Mononuclear cell (primary cell): ENCODE data around the gene ITGA7. TPM values are rescaled to one million over a fixed set of nuclear protein-coding genes. Genes with fewer than 3 reads are reported as not detected.

Experiments
- H3K27me3 ChIP-seq: 2 replicates; pipeline ENCODE4 v1.6.0; 2011; ENCODE audit warnings: low read length, control low read depth; ENCODE audit not compliant: insufficient read depth
- H3K4me1 ChIP-seq: 2 replicates; pipeline ENCODE4 v1.5.1; 2011; ENCODE audit warnings: mild to moderate bottlenecking, low read length, control low read depth; ENCODE audit not compliant: insufficient read depth
- H3K4me3 ChIP-seq: 2 replicates; pipeline ENCODE4 v1.5.1; 2011; ENCODE audit warnings: mild to moderate bottlenecking, low read length, moderate library complexity
- H3K9me3 ChIP-seq: 2 replicates; pipeline ENCODE4 v1.5.1; 2011; ENCODE audit warnings: low read depth, mild to moderate bottlenecking, control low read depth, low read length
- total RNA-seq: library from RNA; depleted of rRNA; stranded (reverse); fragments of >200 nt; gene quantifications from one replicate; pipeline ENCODE4 v1.2.3, GENCODE V29; 2012

Gene ITGA7
- total RNA-seq, 1 donor, result 2.0 TPM

- Histone ChIP-seq H3K4me1 (peaks cover 46% of the 10 kb centered on the region), H3K27me3 (no peaks in the 10 kb centered on the region), H3K9me3 (no peaks in the 10 kb centered on the region), H3K4me3 (peak within 1 kb of the TSS; percentile 95)
These were observed 8.3 kb upstream of the ITGA7 start, which contains the start of gene BLOC1S1 for GRCh38 chr12:55715833-55716581. BLOC1S1 (plus strand) TSS chr12:55716046; CDS start chr12:55716052, 6 bp downstream.

- Histone ChIP-seq H3K4me1 (peaks cover 38% of the 10 kb centered on the region), H3K27me3 (no peaks in the 10 kb centered on the region), H3K4me3 (peak overlapping the region; percentile 95)
These were observed 7.6 kb upstream of the ITGA7 start for GRCh38 chr12:55715169-55715764.

GRCh38 chr12:55713721-55714120 lies 6.0 kb upstream of the ITGA7 start:
- Histone ChIP-seq H3K4me3 (no peak overlapping the region), H3K9me3 (no peaks in the 10 kb centered on the region), H3K4me1 (peaks cover 38% of the 10 kb centered on the region), H3K27me3 (peaks cover 7% of the 10 kb centered on the region)

More at GRCh38 chr12:55715169-55715764, 7.6 kb upstream of the ITGA7 start:
- H3K9me3 ChIP-seq, result no peaks in the 10 kb centered on the region

GRCh38 chr12:55712700-55713415 lies 5.2 kb upstream of the ITGA7 start:
- H3K9me3 ChIP-seq, result no peaks in the 10 kb centered on the region
- H3K4me3 ChIP-seq, result no peak overlapping the region
- H3K27me3 ChIP-seq, result peaks cover 10% of the 10 kb centered on the region
- H3K4me1 ChIP-seq, result peaks cover 36% of the 10 kb centered on the region

- Histone ChIP-seq H3K9me3 (no peaks in the 10 kb centered on the region), H3K27me3 (peaks cover 13% of the 10 kb centered on the region), H3K4me3 (no peak overlapping the region), H3K4me1 (peaks cover 33% of the 10 kb centered on the region)
These were observed 4.3 kb upstream of the ITGA7 start for GRCh38 chr12:55711786-55712553.

GRCh38 chr12:55708695-55709233 lies 1.1 kb upstream of the ITGA7 start:
- Histone ChIP-seq H3K27me3 (peaks cover 14% of the 10 kb centered on the region), H3K4me3 (no peak overlapping the region), H3K9me3 (no peaks in the 10 kb centered on the region)

GRCh38 chr12:55707219-55707671 lies 459 bp downstream of the ITGA7 start:
- Histone ChIP-seq H3K27me3 (peaks cover 14% of the 10 kb centered on the region), H3K9me3 (no peaks in the 10 kb centered on the region), H3K4me1 (peaks cover 29% of the 10 kb centered on the region), H3K4me3 (no peak overlapping the region)

More at GRCh38 chr12:55708695-55709233, 1.1 kb upstream of the ITGA7 start:
- peaks cover 29% of the 10 kb centered on the region for H3K4me1 ChIP-seq

GRCh38 chr12:55706568-55707218 lies 1.0 kb downstream of the ITGA7 start:
- Histone ChIP-seq H3K9me3 (no peaks in the 10 kb centered on the region), H3K4me1 (peaks cover 29% of the 10 kb centered on the region), H3K4me3 (no peak overlapping the region), H3K27me3 (peaks cover 14% of the 10 kb centered on the region)

GRCh38 chr12:55705782-55706402 lies 1.8 kb downstream of the ITGA7 start:
- peaks cover 14% of the 10 kb centered on the region for H3K27me3 ChIP-seq
- H3K4me3 ChIP-seq, result no peak overlapping the region
- H3K4me1 ChIP-seq, result peaks cover 29% of the 10 kb centered on the region
- no peaks in the 10 kb centered on the region for H3K9me3 ChIP-seq

GRCh38 chr12:55704824-55705718 lies 2.6 kb downstream of the ITGA7 start:
- Histone ChIP-seq H3K4me1 (peaks cover 32% of the 10 kb centered on the region), H3K27me3 (peaks cover 14% of the 10 kb centered on the region), H3K4me3 (no peak overlapping the region), H3K9me3 (no peaks in the 10 kb centered on the region)

GRCh38 chr12:55703901-55704761 lies 3.6 kb downstream of the ITGA7 start:
- Histone ChIP-seq H3K4me1 (peaks cover 27% of the 10 kb centered on the region), H3K9me3 (no peaks in the 10 kb centered on the region), H3K4me3 (no peak overlapping the region), H3K27me3 (peaks cover 8% of the 10 kb centered on the region)

- Histone ChIP-seq H3K9me3 (no peaks in the 10 kb centered on the region), H3K4me3 (no peak overlapping the region), H3K4me1 (peaks cover 19% of the 10 kb centered on the region), H3K27me3 (peaks cover 4% of the 10 kb centered on the region)
These were observed 4.4 kb downstream of the ITGA7 start for GRCh38 chr12:55703288-55703687.
